C4-2B (cell line): ENCODE results near the gene FAM193A.

Experiments used
- H3K27ac ChIP-seq: fragments of 450-650 bp; 2 replicates; pipeline ENCODE4 v1.5.1; 2017
- CTCF ChIP-seq: fragments of 450-650 bp; conservative IDR thresholded peaks from 2 replicates; pipeline ENCODE4 v1.5.1; 2017; ENCODE audit warnings: mild to moderate bottlenecking
- ZFX ChIP-seq: fragments of 450-650 bp; IDR thresholded peaks from 2 replicates; pipeline ENCODE4 v1.6.1; 2017

FAM193A gene

GRCh38 chr4:2572076-2572475 lies 35.6 kb downstream of the FAM193A start:
- no peak overlapping the region for H3K27ac ChIP-seq
- TF ChIP-seq CTCF (no peak), ZFX (no peak)

GRCh38 chr4:2572866-2573265 lies 36.4 kb downstream of the FAM193A start:
- TF ChIP-seq CTCF, result no peak
- no peak overlapping the region for H3K27ac ChIP-seq

- TF ChIP-seq CTCF (no peak), ZFX (no peak)
- no peak overlapping the region for H3K27ac ChIP-seq
Measured at GRCh38 chr4:2574009-2574408, 37.6 kb downstream of the FAM193A start.

DNA sequence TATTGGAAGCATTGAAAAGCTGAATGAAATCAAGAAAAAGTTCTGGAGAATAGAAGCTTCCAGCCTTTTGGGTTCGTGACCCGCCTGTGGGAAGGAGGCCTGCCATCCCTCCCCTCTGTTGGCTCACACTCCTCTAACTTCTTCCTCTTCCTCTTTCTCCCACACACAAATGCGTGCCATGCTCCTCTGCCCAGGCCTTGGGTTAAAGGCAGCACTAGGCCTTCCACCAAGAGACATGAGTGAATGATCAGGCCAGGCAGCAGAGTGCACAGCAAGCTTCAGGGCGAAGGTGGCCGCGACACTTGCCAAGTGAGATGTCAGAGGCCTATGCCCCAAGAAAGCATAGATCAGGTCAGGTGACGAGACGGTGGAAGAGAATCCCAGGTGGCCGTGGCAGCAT lies 38.4 kb downstream of the FAM193A start:
- no peak overlapping the region for H3K27ac ChIP-seq
- no peak for TF ChIP-seq CTCF
- no peak for TF ChIP-seq ZFX

GRCh38 chr4:2576290-2576689 lies 39.8 kb downstream of the FAM193A start:
- no peak overlapping the region for H3K27ac ChIP-seq
- TF ChIP-seq ZFX, result no peak
- no peak for TF ChIP-seq CTCF

- TF ChIP-seq CTCF, result no peak
- no peak for TF ChIP-seq ZFX
- no peak overlapping the region for H3K27ac ChIP-seq
Measured at GRCh38 chr4:2578106-2578505, 41.7 kb downstream of the FAM193A start.

- H3K27ac ChIP-seq, result no peak overlapping the region
- no peak for TF ChIP-seq ZFX
- no peak for TF ChIP-seq CTCF
Measured at GRCh38 chr4:2579910-2580309, 43.5 kb downstream of the FAM193A start.
